GM19452 (cell line): ENCODE measurements around the gene MESP1.

Source experiments
- ATAC-seq: cut with Tn5 transposase; IDR thresholded peaks from one replicate; pipeline ENCODE4 v1.9.1; 2021; ENCODE audit not compliant: unreplicated experiment

MESP1 gene

GRCh38 chr15:89781891-89782618 lies 31.0 kb upstream of the MESP1 start:
- ATAC-seq: no peak

DNA sequence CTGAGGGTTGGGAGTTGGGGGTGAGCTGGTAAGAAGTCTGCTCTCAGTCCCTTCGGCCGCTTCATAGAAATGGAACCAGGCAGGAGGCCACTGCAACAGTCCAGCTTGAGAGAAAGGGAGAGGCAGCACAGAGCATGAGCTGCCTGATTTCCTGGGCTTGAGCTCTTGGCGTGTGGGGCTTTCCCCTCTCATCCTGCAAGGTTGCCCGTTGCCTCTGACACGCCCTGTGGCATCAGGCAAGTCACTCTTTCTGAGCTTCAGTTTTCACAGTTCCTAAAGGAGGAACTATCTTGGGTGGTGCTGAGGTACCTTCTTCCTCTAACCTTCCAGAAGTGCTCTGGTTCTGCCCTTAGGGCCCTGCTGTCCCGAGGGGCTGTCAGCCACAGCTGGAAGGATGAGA lies 30.0 kb upstream of the MESP1 start:
- ATAC-seq: no peak

- ATAC-seq: no peak
Observed at GRCh38 chr15:89780601-89781000, 29.6 kb upstream of the MESP1 start.

DNA sequence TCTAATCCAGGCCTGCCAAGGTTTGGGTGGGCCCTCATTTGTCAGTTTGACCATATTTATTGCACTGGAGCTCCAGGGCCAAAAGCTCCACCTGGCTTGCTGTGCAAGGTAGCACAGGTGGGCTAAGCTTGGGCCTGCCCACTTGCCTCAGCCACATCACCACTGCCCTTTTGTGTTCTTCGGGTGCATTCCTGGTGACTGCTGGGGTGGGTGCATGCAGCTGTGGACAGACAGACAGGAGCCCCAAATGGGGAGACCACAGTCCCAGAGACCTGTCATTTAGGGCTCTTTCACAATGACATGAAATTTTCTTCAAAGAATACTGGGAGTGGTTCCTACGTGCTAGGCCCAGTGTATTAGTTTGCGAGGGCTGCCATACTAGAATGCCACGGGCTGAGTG lies 27.8 kb upstream of the MESP1 start:
- no peak for ATAC-seq

DNA sequence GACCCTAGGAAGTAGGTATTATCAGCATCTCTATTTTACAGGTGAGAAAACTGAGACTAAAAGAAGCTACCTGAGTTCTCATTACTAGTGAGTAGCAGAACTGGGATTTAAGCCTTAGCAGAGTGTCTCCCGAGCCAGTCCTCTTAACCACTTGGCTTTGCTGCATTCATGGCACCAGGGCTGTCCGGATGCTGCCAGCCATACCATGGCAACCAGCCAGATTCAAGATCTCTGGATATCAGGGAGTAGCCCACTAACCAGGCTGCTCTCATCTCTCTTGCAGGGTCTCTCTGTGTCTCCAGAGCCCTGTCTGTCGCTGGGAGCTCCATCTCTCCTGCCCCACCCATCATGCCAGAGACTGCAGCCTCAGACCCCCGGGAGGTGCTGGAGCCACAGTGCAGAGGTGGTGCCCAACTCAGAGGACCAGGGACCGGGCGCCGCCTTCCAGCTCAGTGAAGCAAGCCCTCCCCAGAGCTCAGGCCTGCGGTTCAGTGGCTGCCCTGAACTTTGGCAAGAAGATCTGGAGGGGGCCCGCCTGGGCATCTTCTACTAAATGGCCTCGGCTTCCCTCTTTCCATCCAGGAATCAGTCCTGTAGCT lies 26.8 kb upstream of the MESP1 start:
- ATAC-seq: no peak

GRCh38 chr15:89777073-89777751 lies 26.2 kb upstream of the MESP1 start:
- ATAC-seq: no peak

DNA sequence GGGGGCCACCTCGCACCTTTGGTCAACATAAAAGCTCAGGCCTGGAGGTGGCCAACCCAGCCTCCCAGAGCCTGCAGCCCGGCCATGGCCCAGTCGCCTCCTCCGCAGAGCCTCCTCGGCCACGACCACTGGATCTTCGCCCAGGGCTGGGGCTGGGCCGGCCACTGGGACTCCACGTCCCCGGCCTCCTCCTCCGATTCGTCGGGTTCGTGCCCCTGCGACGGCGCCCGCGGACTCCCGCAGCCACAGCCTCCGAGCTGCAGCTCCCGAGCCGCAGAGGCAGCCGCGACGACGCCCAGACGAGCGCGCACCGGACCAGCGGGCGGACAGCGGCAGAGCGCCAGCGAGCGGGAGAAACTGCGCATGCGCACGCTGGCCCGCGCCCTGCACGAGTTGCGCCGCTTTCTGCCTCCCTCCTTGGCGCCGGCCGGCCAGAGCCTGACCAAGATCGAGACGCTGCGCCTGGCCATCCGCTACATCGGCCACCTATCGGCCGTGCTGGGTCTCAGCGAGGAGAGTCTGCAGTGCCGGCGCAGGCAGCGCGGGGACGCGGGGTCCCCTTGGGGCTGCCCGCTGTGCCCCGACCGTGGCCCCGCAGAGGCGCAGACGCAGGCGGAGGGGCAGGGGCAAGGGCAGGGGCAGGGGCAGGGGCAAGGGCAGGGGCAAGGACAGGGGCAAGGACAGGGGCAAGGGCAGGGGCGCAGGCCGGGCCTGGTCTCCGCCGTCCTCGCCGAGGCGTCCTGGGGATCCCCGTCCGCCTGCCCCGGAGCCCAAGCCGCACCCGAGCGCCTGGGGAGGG lies 25.4 kb upstream of the MESP1 start, which contains the start of gene MESP2:
Gene MESP2, plus strand, starts transcription at position 59 of the 799 bp plus-strand sequence. Its CDS starts 26 bp downstream, at position 85.
- ATAC-seq: no peak

DNA sequence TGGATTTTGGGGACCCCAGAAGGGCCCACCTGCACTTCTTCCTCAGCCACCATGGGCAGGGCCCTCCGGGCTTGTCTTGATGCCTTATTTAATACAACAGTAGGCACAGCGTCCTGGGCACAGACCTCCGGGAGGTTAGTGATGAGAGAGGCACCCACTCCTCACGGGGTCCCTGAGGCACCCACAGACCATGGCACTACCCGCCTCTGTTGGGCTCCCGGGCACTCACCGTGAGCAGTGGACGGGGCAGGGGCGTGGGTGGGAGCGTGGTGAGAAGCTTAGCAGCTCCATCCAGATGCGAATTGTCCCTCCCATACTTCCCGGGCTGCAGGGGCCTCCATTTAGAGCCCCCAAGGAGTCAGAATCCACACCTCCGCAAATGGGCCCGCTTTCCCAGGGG lies 24.8 kb upstream of the MESP1 start:
- ATAC-seq: no peak

- no peak for ATAC-seq
Observed at GRCh38 chr15:89774492-89774891, 23.4 kb upstream of the MESP1 start.

DNA sequence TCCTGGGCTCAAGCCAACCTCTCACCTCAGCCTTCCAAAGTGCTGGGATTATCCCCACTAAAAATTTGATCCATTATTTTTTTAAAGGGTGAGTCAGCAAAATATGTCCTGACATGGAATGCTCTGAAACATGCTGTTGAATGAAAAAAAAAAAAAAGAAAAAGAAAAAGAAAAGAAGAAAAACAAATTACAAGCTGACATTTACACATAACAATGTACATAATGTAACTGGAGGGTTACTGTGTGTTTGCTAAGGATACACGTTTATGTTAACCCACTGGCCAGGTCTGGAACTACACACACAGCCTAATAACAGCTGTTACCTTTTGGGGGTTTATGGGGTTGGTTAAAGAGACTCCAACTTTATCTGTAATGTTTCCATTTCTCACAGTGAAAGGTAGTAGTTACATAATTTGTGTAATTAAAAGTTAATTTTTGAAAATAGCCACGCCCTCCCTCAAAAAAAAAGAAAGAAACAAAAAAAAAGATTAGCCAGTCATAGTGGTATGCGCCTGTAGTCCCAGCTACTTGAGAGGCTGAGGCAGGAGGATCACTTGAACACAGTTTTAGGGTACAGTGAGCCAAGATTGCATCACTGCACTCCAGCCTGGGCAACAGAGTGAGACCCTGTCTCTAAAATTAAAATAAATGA lies 22.0 kb upstream of the MESP1 start:
- no peak for ATAC-seq

DNA sequence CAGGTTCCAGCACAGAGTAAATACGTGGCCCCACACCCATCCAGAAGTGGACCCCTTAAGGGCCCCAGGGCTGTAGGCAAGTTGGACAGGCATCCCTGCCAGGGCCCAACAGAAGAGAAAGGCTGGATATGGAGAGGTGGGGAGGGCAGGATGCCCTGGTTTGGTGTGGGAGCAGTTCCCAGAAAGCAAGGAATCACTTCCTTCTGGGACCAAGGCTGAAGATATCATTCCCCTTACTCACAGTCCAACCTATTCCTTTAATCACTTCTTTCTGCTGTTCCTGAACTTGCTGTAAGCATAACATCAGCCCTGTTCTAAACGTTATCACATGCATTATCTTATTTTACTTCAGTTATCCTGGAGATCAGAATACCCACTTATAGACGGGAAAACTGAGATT lies 19.0 kb upstream of the MESP1 start:
- no peak for ATAC-seq

GRCh38 chr15:89769366-89769765 lies 18.3 kb upstream of the MESP1 start:
- no peak for ATAC-seq

- no peak for ATAC-seq
Observed at GRCh38 chr15:89768071-89768500, 17.0 kb upstream of the MESP1 start.

DNA sequence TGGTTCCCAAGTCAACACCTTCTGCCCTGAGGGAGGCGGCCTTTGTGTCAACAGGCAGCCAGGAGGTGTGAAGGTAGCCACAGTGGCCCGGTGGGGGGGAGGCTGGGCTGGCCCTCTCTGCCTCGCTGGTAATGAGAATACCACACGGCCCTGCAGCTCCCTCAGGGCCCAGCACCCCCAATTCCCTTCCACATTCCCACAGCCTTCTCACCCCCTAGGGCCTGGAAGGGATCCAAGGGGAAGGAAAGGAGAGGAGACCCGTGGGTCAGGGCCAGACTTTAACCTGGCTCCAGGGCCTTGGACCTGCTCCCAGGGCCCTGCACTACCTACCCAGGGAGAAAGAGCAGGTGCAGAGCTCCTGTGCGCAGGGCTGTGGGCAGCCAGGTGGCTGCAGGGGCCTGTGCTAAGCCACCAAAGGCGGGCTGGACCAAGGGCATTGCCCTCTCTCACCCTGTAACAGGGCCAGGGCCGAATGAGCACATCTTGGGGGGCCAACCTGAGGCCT lies 16.4 kb upstream of the MESP1 start:
- ATAC-seq: no peak

- ATAC-seq: no peak
Observed at GRCh38 chr15:89766357-89767311, 15.6 kb upstream of the MESP1 start.

GRCh38 chr15:89765694-89766093 lies 14.6 kb upstream of the MESP1 start:
- ATAC-seq: no peak

- no peak for ATAC-seq
Observed at GRCh38 chr15:89761929-89762328, 10.9 kb upstream of the MESP1 start.

- ATAC-seq: no peak
Observed at GRCh38 chr15:89761009-89761831, 10.2 kb upstream of the MESP1 start.
